Activated naive CD8-positive, alpha-beta T cell treated with anti-CD3 and anti-CD28 coated beads, Interleukin-2, amount 10 ng/mL, durations not matched to agents 7 days and 5 days (primary cell): ENCODE data around the gene RABGAP1L. TPM values are rescaled to one million over a fixed set of nuclear protein-coding genes. Genes with fewer than 3 reads are reported as not detected.
"Not testable (repeated sequence)": the region's sequence is repeated elsewhere in the genome, so short reads cannot be mapped to it uniquely, and the experiment has no call there.

Experiments
- ATAC-seq: fragments of 150-1000 bp; cut with Tn5 transposase; one replicate; pipeline ENCODE4 v1.10.0; 2021; ENCODE audit warnings: low read depth, moderate library complexity
- POLR2A ChIA-PET: fragments of 350-600 bp; sonication (Branson Sonifier 250); formaldehyde crosslinking; loops from one replicate; lab custom pipeline; 2021; ENCODE audit warnings: antibody characterized with exemption; lab: Charles Lee
- DNase-seq: peaks from one replicate; pipeline ENCODE4 v3.0.0; 2021
- H3K27ac Mint-ChIP-seq: one replicate; pipeline ENCODE4 v1.8.0; 2022; ENCODE audit warnings: mild to moderate bottlenecking, mixed read lengths
- H3K27me3 Mint-ChIP-seq: one replicate; pipeline ENCODE4 v1.8.0; 2022; ENCODE audit warnings: mild to moderate bottlenecking, moderate library complexity, mixed read lengths
- H3K36me3 Mint-ChIP-seq: one replicate; pipeline ENCODE4 v1.8.0; 2021; ENCODE audit warnings: mild to moderate bottlenecking, mixed read lengths
- H3K4me1 Mint-ChIP-seq: one replicate; pipeline ENCODE4 v1.8.0; 2021; ENCODE audit warnings: mixed read lengths
- H3K4me3 Mint-ChIP-seq: one replicate; pipeline ENCODE4 v1.8.0; 2022; ENCODE audit warnings: mild to moderate bottlenecking, moderate library complexity, mixed read lengths
- H3K9me3 Mint-ChIP-seq: one replicate; pipeline ENCODE4 v1.8.0; 2021; ENCODE audit warnings: mixed read lengths
- total RNA-seq, 2 experiments: library from RNA; stranded (reverse); gene quantifications; one replicate each; pipeline ENCODE4 v1.2.3, GENCODE V29; 2021

Gene RABGAP1L
- total RNA-seq, 2 experiments from 2014 or later, result 64.8 to 69.9 TPM

DNA sequence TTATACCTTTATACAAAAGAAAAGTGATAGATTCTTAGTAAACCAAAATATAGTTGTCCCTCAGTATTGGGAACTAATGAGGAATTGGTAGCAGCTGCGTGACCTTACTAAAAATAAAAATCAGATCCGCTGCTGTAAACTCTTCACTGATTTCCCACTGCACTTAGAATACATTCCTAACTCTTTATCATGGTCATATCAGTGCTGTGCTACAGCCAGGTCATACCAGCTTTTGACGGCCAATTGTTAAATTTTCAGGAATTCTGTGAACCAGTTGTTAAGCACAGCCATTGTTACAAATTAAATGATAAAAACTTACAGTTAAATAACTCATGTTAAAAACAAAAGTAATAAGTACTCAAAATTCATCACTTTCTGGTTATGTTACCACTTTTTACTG is 533.8 kb downstream of the RABGAP1L start:
- no peaks in the 10 kb centered on the region for H3K27me3 Mint-ChIP-seq
- no peak overlapping the region for H3K27ac Mint-ChIP-seq

DNA sequence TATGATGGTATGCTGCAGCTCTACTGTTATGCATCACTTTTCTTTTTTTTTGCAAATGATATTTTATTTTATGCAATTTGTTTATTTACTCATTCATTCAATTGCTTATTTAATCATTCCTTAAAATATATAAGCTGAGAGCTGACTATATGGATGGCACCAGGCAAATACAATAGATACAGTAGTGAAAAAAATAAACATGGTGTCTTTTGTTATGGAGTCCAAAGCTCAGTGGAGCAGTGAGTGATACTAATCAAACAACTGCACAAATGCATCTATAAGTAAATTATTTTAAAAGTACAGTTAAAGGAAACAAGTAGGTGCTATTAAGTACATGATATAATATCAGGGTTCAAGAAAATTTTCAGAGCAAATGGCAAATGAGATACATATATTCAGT is 534.2 kb downstream of the RABGAP1L start:
- H3K36me3 Mint-ChIP-seq, H3K27ac Mint-ChIP-seq, H3K9me3 Mint-ChIP-seq, H3K4me3 Mint-ChIP-seq, H3K27me3 Mint-ChIP-seq, POLR2A ChIA-PET, ATAC-seq, DNase-seq, H3K4me1 Mint-ChIP-seq: not testable (repeated sequence)

More for the DNA sequence above, 533.8 kb downstream of the RABGAP1L start:
- POLR2A ChIA-PET, result no interaction called here
- Mint-ChIP-seq H3K4me3 (no peak overlapping the region), H3K4me1 (no peaks in the 10 kb centered on the region), H3K36me3 (peaks cover 2% of the 10 kb centered on the region), H3K9me3 (peaks cover 2% of the 10 kb centered on the region)
- ATAC-seq (no peak), DNase-seq (no peak)

DNA sequence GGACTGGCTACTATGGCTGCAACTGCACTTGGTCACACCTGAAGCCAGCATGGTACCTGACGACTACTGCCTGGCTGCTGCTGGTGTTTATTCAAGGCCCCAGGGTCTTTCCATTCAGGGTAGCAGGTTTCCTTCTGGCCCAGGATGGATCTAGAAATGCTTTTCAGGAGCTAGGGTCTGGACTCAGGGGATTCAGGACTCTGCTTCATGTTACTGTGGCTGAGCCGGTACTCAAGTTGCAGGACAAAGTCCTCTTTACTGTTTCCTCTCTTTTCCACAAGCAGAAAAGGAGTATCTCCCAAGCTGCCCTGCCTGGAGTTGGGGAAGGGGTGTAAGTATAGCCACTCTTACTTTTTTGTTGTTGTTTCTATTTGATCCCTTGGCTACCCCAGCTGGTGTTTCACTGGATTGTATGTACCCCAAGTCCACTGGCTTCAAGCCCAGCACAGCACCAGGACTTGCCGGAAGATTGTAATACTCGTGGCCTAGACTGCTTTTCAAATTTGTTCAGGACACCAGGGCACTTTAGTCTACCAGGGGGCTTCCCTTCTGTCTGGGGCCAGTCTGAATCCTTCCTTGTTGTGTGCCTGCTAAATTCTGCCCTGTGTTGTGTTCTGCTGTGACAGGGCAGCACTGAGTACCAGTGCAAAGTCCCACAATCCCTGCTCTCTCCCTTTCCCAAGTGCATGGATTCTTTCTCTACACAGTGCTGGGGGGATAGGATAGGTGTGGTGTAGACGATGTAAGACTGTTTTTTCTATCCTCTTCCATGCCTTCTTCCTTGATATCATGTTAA is 536.9 kb downstream of the RABGAP1L start:
- Mint-ChIP-seq H3K27me3 (no peaks in the 10 kb centered on the region), H3K36me3 (peaks cover under 1% of the 10 kb centered on the region), H3K9me3 (peaks cover under 1% of the 10 kb centered on the region), H3K4me3 (no peak overlapping the region), H3K27ac (no peak overlapping the region), H3K4me1 (no peaks in the 10 kb centered on the region)
- POLR2A ChIA-PET, result no interaction called here
- no peak for ATAC-seq
- no peak for DNase-seq

DNA sequence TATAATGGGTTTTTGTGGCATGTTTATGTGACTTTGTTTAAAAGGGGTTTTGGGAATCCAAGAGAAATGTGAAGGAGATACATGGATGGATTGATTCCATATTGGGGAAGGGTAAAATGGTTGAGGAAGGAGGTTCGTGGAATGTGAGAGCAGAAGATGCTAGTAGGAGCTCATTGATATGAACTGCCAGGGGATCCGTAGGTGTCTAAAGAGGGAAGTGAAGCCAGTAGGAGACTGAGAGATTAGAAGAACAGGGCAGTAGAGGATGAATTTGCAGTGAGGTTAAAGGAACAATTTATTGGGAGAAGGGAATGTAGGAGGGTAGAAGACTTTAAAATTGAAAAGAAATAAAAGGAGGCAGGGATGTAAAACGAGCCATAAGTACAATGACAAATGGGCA is 541.0 kb downstream of the RABGAP1L start:
- ATAC-seq, result no peak

DNA sequence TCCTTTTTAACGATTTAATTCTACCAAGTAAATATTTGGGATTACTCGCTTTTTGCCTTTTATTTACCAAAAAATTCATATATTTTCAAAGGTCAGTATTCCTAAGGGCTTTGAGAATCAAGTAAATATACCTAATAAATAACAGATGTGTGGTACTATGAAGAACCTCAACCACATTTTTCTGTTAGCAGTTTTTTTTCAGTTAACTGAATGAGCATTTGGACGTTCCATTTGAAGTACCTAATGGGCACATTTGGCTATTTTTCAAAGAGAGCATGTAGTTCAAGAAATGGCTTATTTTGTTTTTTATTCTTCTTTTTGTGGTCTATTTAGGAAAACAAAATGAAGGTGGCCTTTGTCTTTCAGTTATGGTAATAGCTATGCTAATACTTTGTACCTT is 541.5 kb downstream of the RABGAP1L start:
- DNase-seq (no peak), ATAC-seq (no peak)
- Mint-ChIP-seq H3K9me3 (no peaks in the 10 kb centered on the region), H3K27ac (no peak overlapping the region), H3K4me3 (no peak overlapping the region), H3K4me1 (no peaks in the 10 kb centered on the region), H3K27me3 (no peaks in the 10 kb centered on the region), H3K36me3 (no peaks in the 10 kb centered on the region)
- POLR2A ChIA-PET, result no interaction called here

More for the DNA sequence above, 541.0 kb downstream of the RABGAP1L start:
- Mint-ChIP-seq H3K4me3 (no peak overlapping the region), H3K36me3 (no peaks in the 10 kb centered on the region), H3K9me3 (no peaks in the 10 kb centered on the region), H3K4me1 (no peaks in the 10 kb centered on the region), H3K27me3 (no peaks in the 10 kb centered on the region), H3K27ac (no peak overlapping the region)
- POLR2A ChIA-PET, result no interaction called here
- no peak for DNase-seq

DNA sequence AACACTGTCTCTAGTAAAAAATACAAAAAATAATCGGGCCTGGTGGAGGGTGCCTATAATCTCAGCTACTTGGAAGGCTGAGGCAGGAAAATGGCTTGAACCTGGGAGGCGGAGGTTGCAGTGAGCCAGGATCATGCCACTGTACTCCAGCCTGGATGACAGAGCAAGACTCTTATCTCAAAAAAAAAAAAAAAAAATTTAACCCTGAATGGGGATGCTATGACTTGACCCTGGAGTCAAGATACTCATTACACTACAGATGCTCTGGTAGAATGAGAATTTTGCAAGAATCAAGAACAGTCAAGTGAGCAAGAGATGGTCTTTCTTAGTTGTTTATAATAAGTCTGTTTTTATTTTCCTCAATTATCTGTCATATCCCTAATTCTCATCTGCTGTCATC is 542.2 kb downstream of the RABGAP1L start:
- H3K4me1 Mint-ChIP-seq, result no peaks in the 10 kb centered on the region
- ATAC-seq, result no peak
- H3K27ac Mint-ChIP-seq, result no peak overlapping the region
- POLR2A ChIA-PET, result no interaction called here
- peaks cover under 1% of the 10 kb centered on the region for H3K36me3 Mint-ChIP-seq
- no peaks in the 10 kb centered on the region for H3K27me3 Mint-ChIP-seq
- H3K9me3 Mint-ChIP-seq, result peaks cover under 1% of the 10 kb centered on the region
- DNase-seq, result no peak
- H3K4me3 Mint-ChIP-seq, result no peak overlapping the region

DNA sequence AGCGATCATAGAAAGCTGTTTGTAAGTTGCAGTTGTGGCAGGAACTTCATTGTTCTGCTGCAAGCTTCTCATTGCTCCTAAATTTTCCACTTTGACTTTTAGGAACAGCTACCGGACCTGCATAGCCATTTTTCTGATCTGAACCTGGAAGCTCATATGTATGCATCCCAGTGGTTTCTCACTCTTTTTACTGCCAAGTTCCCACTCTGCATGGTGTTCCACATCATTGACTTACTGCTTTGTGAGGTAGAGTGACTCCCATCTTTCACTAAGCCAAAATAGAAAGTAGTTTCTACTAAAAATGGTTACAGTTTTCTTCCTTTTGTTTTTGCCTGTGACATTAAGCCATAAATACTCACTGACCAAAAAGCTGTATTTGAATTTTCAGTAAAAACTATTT is 542.7 kb downstream of the RABGAP1L start:
- Mint-ChIP-seq H3K4me3 (no peak overlapping the region), H3K27me3 (no peaks in the 10 kb centered on the region), H3K36me3 (peaks cover 5% of the 10 kb centered on the region), H3K27ac (no peak overlapping the region), H3K4me1 (no peaks in the 10 kb centered on the region), H3K9me3 (peaks cover 1% of the 10 kb centered on the region)
- no peak for ATAC-seq
- DNase-seq, result no peak
- POLR2A ChIA-PET, result no interaction called here

DNA sequence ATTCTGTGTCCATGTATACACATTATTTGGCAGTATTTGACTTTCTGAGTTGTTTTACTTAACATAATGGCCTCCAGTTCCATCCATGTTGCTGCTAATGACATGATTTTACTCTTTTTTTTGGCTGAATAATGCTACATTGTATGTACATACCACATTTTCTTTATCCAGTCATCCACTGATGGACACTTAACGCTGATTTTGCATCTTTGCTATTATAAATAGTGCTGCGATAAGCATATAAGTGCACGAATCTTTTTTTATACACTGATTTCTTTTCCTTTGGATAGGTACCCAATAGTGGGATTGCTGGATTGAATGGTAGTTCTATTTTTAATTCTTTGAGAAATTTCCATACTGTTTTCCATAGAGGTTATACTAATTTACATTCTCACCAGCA is 544.0 kb downstream of the RABGAP1L start:
- Mint-ChIP-seq H3K36me3 (peaks cover 6% of the 10 kb centered on the region), H3K9me3 (peaks cover 1% of the 10 kb centered on the region), H3K4me1 (no peaks in the 10 kb centered on the region), H3K27me3 (no peaks in the 10 kb centered on the region), H3K27ac (no peak overlapping the region), H3K4me3 (no peak overlapping the region)
- DNase-seq, result no peak
- POLR2A ChIA-PET, result no interaction called here
- no peak for ATAC-seq

DNA sequence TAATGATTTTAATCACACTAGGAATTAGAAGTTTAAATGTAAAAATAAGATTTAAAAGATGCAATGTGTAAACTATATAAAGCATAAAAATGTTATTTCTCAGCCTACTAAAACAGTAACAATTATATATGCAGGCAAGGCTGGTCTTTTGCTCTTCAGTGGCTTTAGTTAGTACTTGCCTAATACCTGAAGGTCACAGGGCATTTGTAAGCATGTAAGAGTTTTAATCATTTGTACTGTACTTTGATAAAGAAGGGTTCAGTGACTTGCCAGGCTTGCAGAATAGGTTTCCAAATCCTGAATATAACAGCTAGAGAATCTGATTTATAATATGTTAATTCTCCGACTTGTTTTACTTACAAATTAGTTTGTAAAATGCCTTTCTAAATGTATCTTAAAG is 545.0 kb downstream of the RABGAP1L start:
- no peak for DNase-seq
- ATAC-seq, result no peak
- peaks cover 1% of the 10 kb centered on the region for H3K9me3 Mint-ChIP-seq
- H3K27me3 Mint-ChIP-seq, result no peaks in the 10 kb centered on the region
- POLR2A ChIA-PET, result no interaction called here
- peaks cover 6% of the 10 kb centered on the region for H3K36me3 Mint-ChIP-seq
- no peak overlapping the region for H3K4me3 Mint-ChIP-seq
- no peaks in the 10 kb centered on the region for H3K4me1 Mint-ChIP-seq
- no peak overlapping the region for H3K27ac Mint-ChIP-seq

DNA sequence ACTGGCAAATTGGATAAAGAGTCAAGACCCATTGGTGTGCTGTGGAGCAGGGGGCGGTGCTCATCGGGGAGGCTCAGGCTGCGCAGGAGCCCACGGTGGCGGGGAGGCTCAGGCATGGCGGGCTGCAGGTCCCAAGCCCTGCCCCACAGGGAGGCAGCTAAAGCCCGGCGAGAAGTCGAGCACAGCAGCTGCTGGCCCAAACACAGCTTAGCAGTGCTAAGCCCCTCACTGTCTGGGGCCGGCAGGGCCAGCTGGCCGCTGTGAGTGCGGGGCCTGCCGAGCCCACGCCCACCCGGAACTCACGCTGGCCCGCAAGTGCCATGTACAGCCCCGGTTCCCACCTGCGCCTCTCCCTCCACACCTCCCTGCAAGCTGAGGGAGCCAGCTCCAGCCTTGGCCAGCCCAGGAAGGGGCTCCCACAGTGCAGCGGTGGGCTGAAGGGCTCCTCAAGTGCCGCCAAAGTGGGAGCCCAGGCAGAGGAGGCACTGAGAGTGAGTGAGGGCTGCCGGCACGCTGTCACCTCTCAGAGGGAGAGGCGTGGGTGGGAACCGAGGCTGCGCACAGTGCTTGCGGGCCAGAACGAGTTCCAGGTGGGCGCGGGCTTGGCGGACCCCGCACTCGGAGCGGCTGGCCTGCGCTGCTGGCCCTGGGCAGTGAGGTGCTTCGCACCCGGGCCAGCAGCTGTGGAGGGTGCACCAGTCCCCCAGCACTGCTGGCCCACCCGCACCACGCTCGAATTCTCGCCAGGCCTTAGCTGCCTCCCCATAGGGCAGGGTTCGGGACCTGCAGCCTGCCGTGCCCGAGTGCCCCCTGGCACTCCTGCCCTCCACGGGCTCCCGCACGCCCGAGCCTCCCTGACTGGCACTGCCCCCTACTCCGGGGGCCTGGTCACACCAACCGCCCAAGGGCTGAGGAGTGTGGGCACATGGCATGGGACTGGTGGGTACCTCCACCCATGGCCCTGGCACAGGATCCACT is 551.8 kb downstream of the RABGAP1L start:
- Mint-ChIP-seq H3K4me3 (no peak overlapping the region), H3K4me1 (no peaks in the 10 kb centered on the region), H3K27ac (no peak overlapping the region), H3K36me3 (peaks cover 16% of the 10 kb centered on the region), H3K27me3 (no peaks in the 10 kb centered on the region), H3K9me3 (peaks cover 10% of the 10 kb centered on the region)
- ATAC-seq (no peak), DNase-seq (no peak)
- POLR2A ChIA-PET, result no interaction called here

DNA sequence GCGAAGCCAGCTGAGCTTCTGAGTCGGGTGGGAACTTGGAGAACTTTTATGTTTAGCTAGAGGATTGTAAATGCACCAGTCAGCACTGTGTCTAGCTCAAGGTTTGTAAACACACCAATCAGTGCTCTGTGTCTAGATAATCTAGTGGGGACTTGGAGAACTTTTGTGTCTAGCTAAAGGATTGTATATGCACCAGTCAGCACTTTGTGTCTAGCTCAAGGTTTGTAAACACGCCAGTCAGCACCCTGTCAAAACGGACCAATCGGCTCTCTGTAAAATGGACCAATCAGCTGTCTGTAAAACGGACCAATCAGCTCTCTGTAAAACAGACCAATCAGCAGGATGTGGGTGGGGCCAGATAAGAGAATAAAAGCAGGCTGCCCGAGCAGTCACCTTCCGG is 552.5 kb downstream of the RABGAP1L start:
- H3K4me1 Mint-ChIP-seq, POLR2A ChIA-PET, ATAC-seq, H3K4me3 Mint-ChIP-seq, H3K27ac Mint-ChIP-seq, DNase-seq, H3K27me3 Mint-ChIP-seq, H3K9me3 Mint-ChIP-seq: not testable (repeated sequence)
- peaks cover 13% of the 10 kb centered on the region for H3K36me3 Mint-ChIP-seq

DNA sequence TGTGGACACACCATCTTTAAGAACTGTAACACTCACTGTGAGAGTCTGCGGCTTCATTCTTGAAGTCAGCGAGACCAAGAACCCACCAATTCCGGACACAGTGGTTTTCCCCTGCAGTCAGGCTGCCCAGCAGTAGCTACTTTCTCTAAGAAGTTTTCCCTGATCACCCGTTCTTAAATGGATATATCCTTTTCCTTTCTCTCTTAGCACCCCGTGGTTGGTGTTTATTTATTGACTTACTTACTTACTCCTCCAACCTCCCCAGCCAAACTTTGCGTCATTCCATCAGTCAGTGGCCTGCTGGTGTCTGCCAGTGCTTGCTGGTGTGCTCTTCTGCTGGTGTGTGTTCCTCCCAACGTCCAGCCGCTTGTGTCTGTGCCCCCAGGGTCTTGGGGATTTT is 553.2 kb downstream of the RABGAP1L start:
- no peak for DNase-seq
- no peak for ATAC-seq
- H3K9me3 Mint-ChIP-seq, result peaks cover 9% of the 10 kb centered on the region
- H3K27ac Mint-ChIP-seq, result no peak overlapping the region
- H3K4me3 Mint-ChIP-seq, result no peak overlapping the region
- H3K27me3 Mint-ChIP-seq, result no peaks in the 10 kb centered on the region
- POLR2A ChIA-PET, result no interaction called here
- peaks cover 11% of the 10 kb centered on the region for H3K36me3 Mint-ChIP-seq
- no peaks in the 10 kb centered on the region for H3K4me1 Mint-ChIP-seq

DNA sequence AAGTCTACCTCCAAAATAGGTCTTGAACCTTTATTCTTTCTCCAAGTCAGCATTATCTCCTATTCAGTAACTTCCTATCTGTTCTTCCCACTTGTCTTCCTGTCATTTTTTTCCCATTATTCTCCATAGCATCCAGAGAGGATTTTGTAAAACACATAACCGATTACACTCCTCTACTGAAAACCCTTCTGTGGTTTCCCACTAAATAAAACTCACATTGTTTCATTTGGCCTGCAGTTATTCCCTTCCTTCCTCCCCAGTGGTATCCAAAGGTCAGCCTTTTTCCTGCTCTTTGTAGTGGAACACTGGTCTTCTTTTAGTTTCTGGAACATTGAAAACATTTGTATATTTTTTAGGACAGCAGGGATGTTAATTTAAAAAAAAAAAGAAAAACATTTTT is 554.5 kb downstream of the RABGAP1L start:
- no peak overlapping the region for H3K27ac Mint-ChIP-seq
- POLR2A ChIA-PET, result no interaction called here
- no peak overlapping the region for H3K4me3 Mint-ChIP-seq
- no peak for DNase-seq
- no peak for ATAC-seq
- H3K27me3 Mint-ChIP-seq, result no peaks in the 10 kb centered on the region
- peaks cover 2% of the 10 kb centered on the region for H3K4me1 Mint-ChIP-seq
- peaks cover 11% of the 10 kb centered on the region for H3K36me3 Mint-ChIP-seq
- peaks cover 9% of the 10 kb centered on the region for H3K9me3 Mint-ChIP-seq

DNA sequence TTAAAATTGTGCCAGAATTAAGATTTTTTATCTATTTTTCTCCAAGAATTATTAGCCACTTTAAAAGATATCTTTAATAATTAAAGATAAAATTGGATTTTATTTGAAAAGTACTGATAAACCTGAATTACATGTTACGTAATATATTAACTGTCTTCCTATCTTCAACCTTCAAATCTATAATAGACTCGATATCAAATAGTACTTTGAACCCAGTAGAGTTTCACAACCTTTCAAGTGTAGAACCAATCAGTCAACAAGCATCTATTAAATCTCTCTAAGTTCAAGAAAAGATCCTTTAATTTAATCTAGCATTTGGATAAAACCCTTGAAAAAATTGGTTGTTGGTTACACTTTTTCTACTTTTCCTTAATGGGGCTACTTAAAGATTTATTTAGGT is 559.9 kb downstream of the RABGAP1L start:
- H3K4me3 Mint-ChIP-seq, result no peak overlapping the region
- DNase-seq (no peak), ATAC-seq (no peak)
- POLR2A ChIA-PET, result no interaction called here
- H3K27me3 Mint-ChIP-seq, result no peaks in the 10 kb centered on the region
- H3K27ac Mint-ChIP-seq, result no peak overlapping the region
- no peaks in the 10 kb centered on the region for H3K9me3 Mint-ChIP-seq
- H3K36me3 Mint-ChIP-seq, result no peaks in the 10 kb centered on the region
- peaks cover 2% of the 10 kb centered on the region for H3K4me1 Mint-ChIP-seq
